NCI-H1048 (cell line): Measurements from ENCODE around the gene ZNF639.

ENCODE experiments used
- DNase-seq: peaks from one replicate; lab custom pipeline; 2025; lab: John Stamatoyannopoulos, UW

ZNF639 gene

GRCh38 chr3:179318876-179319275 is 4.0 kb upstream of the ZNF639 start:
- no peak for DNase-seq

GRCh38 chr3:179321668-179322285 is 1.1 kb upstream of the ZNF639 start:
- no peak for DNase-seq

GRCh38 chr3:179323197-179324110 is 623 bp downstream of the ZNF639 start:
- no peak for DNase-seq

GRCh38 chr3:179324270-179324754 is 1.5 kb downstream of the ZNF639 start:
- DNase-seq: no peak

GRCh38 chr3:179330438-179330837 is 7.6 kb downstream of the ZNF639 start:
- DNase-seq: no peak

- DNase-seq: no peak
These were observed 9.4 kb downstream of the ZNF639 start for GRCh38 chr3:179332240-179332639.

GRCh38 chr3:179333084-179333483 is 10.3 kb downstream of the ZNF639 start:
- no peak for DNase-seq

GRCh38 chr3:179336345-179336929 is 13.6 kb downstream of the ZNF639 start:
- DNase-seq: no peak

- DNase-seq: peak; percentile 81
These were observed 24.7 kb downstream of the ZNF639 start, which contains the start of gene MFN1 for GRCh38 chr3:179347345-179348194. TSS of gene MFN1 (plus strand) at chr3:179347709. CDS start at chr3:179348852, 1,143 bp downstream.

GRCh38 chr3:179348325-179349013 is 25.6 kb downstream of the ZNF639 start:
- no peak for DNase-seq

- no peak for DNase-seq
These were observed 33.2 kb downstream of the ZNF639 start for GRCh38 chr3:179355996-179356395.

GRCh38 chr3:179363332-179363731 is 40.5 kb downstream of the ZNF639 start:
- no peak for DNase-seq

GRCh38 chr3:179369621-179370020 is 46.8 kb downstream of the ZNF639 start:
- DNase-seq: no peak

- DNase-seq: no peak
These were observed 51.1 kb downstream of the ZNF639 start for GRCh38 chr3:179373938-179374337.

GRCh38 chr3:179375091-179375999 is 52.5 kb downstream of the ZNF639 start:
- no peak for DNase-seq

GRCh38 chr3:179376474-179376873 is 53.6 kb downstream of the ZNF639 start:
- no peak for DNase-seq
